Measurements from ENCODE around the gene CNKSR3.

- TF ChIP-seq TAF1 (IDR thresholded peaks at IDR 0.05; ENCODE audit: borderline replicate concordance, insufficient read depth, low read length) (peak; percentile 89; the same call in 1 of the 2 replicates), REST (IDR thresholded peaks at IDR 0.05; ENCODE audit: insufficient read depth in 1 of 2, low read depth in 2 of 2, low read length in 2 of 2) (peak in 1 of 2 experiments; percentile 28; a peak in 1 of 4 replicates), POLR2AphosphoS5 (IDR thresholded peaks at IDR 0.05; ENCODE audit: low read depth, low read length) (peak; percentile 86; the same call in 1 of the 2 replicates)
Measured at GRCh38 chr6:154510144-154510905, at the start of gene CNKSR3.

All from PFSK-1 (cell line).